Thyroid gland (tissue), 4 donors: ENCODE results near the gene WDR27. TPM values are rescaled to one million over a fixed set of nuclear protein-coding genes. Genes with fewer than 3 reads are reported as not detected.

Experiments used
- DNase-seq, 2 donors: peaks; one replicate each; pipeline ENCODE4 v3.0.0-alpha.2; 2019
- H3K27ac ChIP-seq, 3 donors: fragments of 200-600 bp; sonication (generic); 1 replicate in 2 of 3; 2 replicates in 1 of 3; pipeline ENCODE4 v1.5.1; 2016 to 2019; ENCODE audit warnings: mild to moderate bottlenecking in 1 of 3, moderate library complexity in 1 of 3
- H3K27me3 ChIP-seq: fragments of 200-600 bp; sonication (generic); one replicate; pipeline ENCODE4 v1.5.1; 2019
- H3K36me3 ChIP-seq, 2 donors: fragments of 200-600 bp; sonication (generic); one replicate each; pipeline ENCODE4 v1.5.1; 2016 to 2019
- H3K4me1 ChIP-seq, 2 donors: fragments of 200-600 bp; sonication (generic); one replicate each; pipeline ENCODE4 v1.5.1; 2017 to 2019
- H3K4me3 ChIP-seq, 3 donors: fragments of 200-600 bp; sonication (generic); replicated peaks in 1 of 3; 1 replicate in 2 of 3; 2 replicates in 1 of 3; pipeline ENCODE4 v1.5.1; 2016; ENCODE audit warnings: mild to moderate bottlenecking in 1 of 3
- H3K9me3 ChIP-seq: fragments of 200-600 bp; sonication (generic); one replicate; pipeline ENCODE4 v1.5.1; 2017
- CTCF ChIP-seq, 6 experiments: fragments of 200-600 bp in 3 of 6; fragments of 450-650 bp in 3 of 6; sonication (generic) in 3 of 6; IDR thresholded peaks; one replicate each; pipeline ENCODE4 v1.5.1; 2016 to 2019; ENCODE audit warnings: antibody characterized with exemption in 6 of 6, mild to moderate bottlenecking in 2 of 6, inconsistent platforms in 1 of 6, moderate library complexity in 1 of 6
- POLR2A ChIP-seq, 2 donors: fragments of 450-650 bp; IDR thresholded peaks; one replicate each; pipeline ENCODE4 v1.6.1; 2017; ENCODE audit warnings: antibody characterized with exemption in 2 of 2, mild to moderate bottlenecking in 2 of 2, moderate library complexity in 1 of 2
- WGBS, 2 donors: methylation state at CpG; one replicate each; pipeline ENCODE4 v1.1.5; 2017; 5-methylcytosine and 5-hydroxymethylcytosine counted together
- intact Hi-C: fragments of 100-400 bp; cut with DNase I; formaldehyde crosslinking; loops from one replicate; pipeline ENCODE4 v1.15.1; 2023
- total RNA-seq, 4 donors: library from RNA; depleted of rRNA; stranded (reverse); fragments of >200 nt; gene quantifications; one replicate each; pipeline ENCODE4 v1.2.3, GENCODE V29; 2016

The WDR27 gene
- total RNA-seq, 4 donors from 2014 or later: 48.9 to 74.6 (median 51.8) TPM

GRCh38 chr6:169640983-169641382, 60.8 kb downstream of the WDR27 start:
- TF ChIP-seq CTCF (IDR thresholded peaks at IDR 0.05): no peak
- no peaks in the 10 kb centered on the region for H3K27me3 ChIP-seq
- H3K4me1 ChIP-seq: no peaks in the 10 kb centered on the region
- no peak for DNase-seq
- WGBS, 2 donors: 92% methylated on average over 18 of the region's 18 CpGs
- H3K36me3 ChIP-seq: no peaks in the 10 kb centered on the region
- H3K27ac ChIP-seq: no peak overlapping the region
- H3K9me3 ChIP-seq: no peaks in the 10 kb centered on the region
- intact Hi-C loops: no loop called here
- no peak overlapping the region for H3K4me3 ChIP-seq

GRCh38 chr6:169640351-169640852, 61.4 kb downstream of the WDR27 start:
- intact Hi-C loops: no loop called here
- H3K9me3 ChIP-seq: no peaks in the 10 kb centered on the region
- no peak for TF ChIP-seq CTCF (IDR thresholded peaks at IDR 0.05)
- no peak for TF ChIP-seq POLR2A (IDR thresholded peaks at IDR 0.05)
- no peaks in the 10 kb centered on the region for H3K27me3 ChIP-seq
- DNase-seq: no peak
- no peaks in the 10 kb centered on the region for H3K4me1 ChIP-seq
- no peaks in the 10 kb centered on the region for H3K36me3 ChIP-seq
- no peak overlapping the region for H3K4me3 ChIP-seq
- 93 to 95% methylated on average over 17 to 18 of the region's 18 CpGs for WGBS, 2 donors
- H3K27ac ChIP-seq: no peak overlapping the region

- no peaks in the 10 kb centered on the region for H3K4me1 ChIP-seq
- intact Hi-C loops: no loop called here
- DNase-seq: no peak
- 83 to 88% methylated on average over 21 of the region's 21 CpGs for WGBS, 2 donors
- no peaks in the 10 kb centered on the region for H3K36me3 ChIP-seq
- TF ChIP-seq CTCF (IDR thresholded peaks at IDR 0.05) (no peak), POLR2A (IDR thresholded peaks at IDR 0.05) (no peak)
- no peaks in the 10 kb centered on the region for H3K9me3 ChIP-seq
- no peak overlapping the region for H3K4me3 ChIP-seq
- H3K27me3 ChIP-seq: no peaks in the 10 kb centered on the region
- H3K27ac ChIP-seq: no peak overlapping the region
Observed at GRCh38 chr6:169639653-169640278, 62.1 kb downstream of the WDR27 start.

GRCh38 chr6:169638915-169639314, 62.9 kb downstream of the WDR27 start:
- Histone ChIP-seq H3K27me3 (no peaks in the 10 kb centered on the region), H3K36me3 (no peaks in the 10 kb centered on the region), H3K4me3 (no peak overlapping the region), H3K27ac (no peak overlapping the region), H3K4me1 (no peaks in the 10 kb centered on the region), H3K9me3 (no peaks in the 10 kb centered on the region)
- no peak for TF ChIP-seq POLR2A (IDR thresholded peaks at IDR 0.05)
- TF ChIP-seq CTCF (IDR thresholded peaks at IDR 0.05): no peak
- intact Hi-C loops: no loop called here
- 95 to 97% methylated on average over 19 of the region's 19 CpGs for WGBS, 2 donors
- DNase-seq: no peak

- TF ChIP-seq CTCF (IDR thresholded peaks at IDR 0.05) (no peak), POLR2A (IDR thresholded peaks at IDR 0.05) (no peak)
- no peaks in the 10 kb centered on the region for H3K9me3 ChIP-seq
- no peaks in the 10 kb centered on the region for H3K4me1 ChIP-seq
- no peaks in the 10 kb centered on the region for H3K36me3 ChIP-seq
- WGBS, 2 donors: 96% methylated on average over 13 to 14 of the region's 14 CpGs
- intact Hi-C loops: no loop called here
- no peaks in the 10 kb centered on the region for H3K27me3 ChIP-seq
- no peak for DNase-seq
- no peak overlapping the region for H3K27ac ChIP-seq
- H3K4me3 ChIP-seq: no peak overlapping the region
Observed at GRCh38 chr6:169638388-169638787, 63.4 kb downstream of the WDR27 start.
